ENCODE data around the gene SH2D3A. TPM values are rescaled to one million over a fixed set of nuclear protein-coding genes. Genes with fewer than 3 reads are reported as not detected.

The SH2D3A gene
- total and polyA plus RNA-seq, 12 donors, result 0.11 to 1.7 (median 0.41) TPM; not detected in 2

GRCh38 chr19:6716610-6716970, 50.6 kb downstream of the SH2D3A start:
- no peak for DNase-seq
- 67 to 80% (median 73%) methylated on average over 6 of the region's 6 CpGs for WGBS, 4 donors

DNA sequence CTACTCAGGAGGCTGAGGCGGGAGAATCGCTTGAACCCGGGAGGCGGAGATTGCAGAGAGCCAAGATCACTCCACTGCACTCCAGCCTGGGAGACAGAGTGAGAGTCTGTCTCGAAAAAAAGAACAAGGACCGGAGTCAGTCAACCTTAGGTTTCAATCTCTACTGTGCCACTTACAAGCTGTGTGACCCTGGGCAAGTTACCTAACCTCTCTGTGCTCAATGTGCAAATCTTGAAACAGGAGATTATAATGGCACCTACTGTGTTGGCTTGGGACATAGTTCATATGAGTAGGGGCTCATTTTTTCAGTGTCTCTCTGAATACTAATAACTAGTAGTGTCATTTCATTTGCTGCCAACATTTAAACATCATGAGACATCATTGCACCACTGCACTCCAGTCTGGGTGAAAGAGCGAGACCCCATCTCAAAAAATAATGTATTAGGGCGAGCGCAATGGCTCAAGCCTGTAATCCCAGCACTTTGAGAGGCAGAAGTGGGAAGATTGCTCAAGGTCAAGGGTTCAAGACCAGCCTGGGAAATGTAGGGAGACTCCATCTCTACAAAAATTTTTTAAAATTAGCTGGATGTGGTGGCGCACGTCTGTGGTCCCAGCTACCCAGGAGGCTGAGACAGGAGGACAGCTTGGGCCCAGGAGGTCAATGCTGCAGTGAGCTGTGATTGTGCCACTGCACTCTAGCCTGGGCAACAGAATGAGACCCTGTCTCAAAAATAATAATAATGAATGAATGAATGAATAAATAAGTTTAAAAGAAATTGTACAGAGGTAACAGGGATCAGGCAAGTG, 52.3 kb downstream of the SH2D3A start:
- intact Hi-C loops (cut with DNase I), result no loop called here
- Histone ChIP-seq H3K27ac (no peak overlapping the region), H3K4me3 (no peak overlapping the region), H3K9me3 (replicated peaks in 1 of 3) (no peaks in the 10 kb centered on the region), H3K36me3 (replicated peaks in 1 of 2) (peaks cover 0 to 44% of the 10 kb centered on the region in 2 donors), H3K27me3 (no peaks in the 10 kb centered on the region), H3K4me1 (replicated peaks in 1 of 2) (peaks cover 0 to 4% of the 10 kb centered on the region in 2 donors)
- no peak for DNase-seq
- WGBS, 4 donors, result 77 to 91% (median 88%) methylated on average over 11 of the region's 11 CpGs
- TF ChIP-seq POLR2A (IDR thresholded peaks at IDR 0.05), result no peak
- no peak for TF ChIP-seq CTCF (IDR thresholded peaks at IDR 0.05)

More at GRCh38 chr19:6716610-6716970, 50.6 kb downstream of the SH2D3A start:
- H3K4me3 ChIP-seq, result no peak overlapping the region
- no peaks in the 10 kb centered on the region for H3K27me3 ChIP-seq
- TF ChIP-seq POLR2A (IDR thresholded peaks at IDR 0.05), result no peak
- TF ChIP-seq CTCF (IDR thresholded peaks at IDR 0.05), result no peak
- H3K27ac ChIP-seq, result no peak overlapping the region
- H3K36me3 ChIP-seq (replicated peaks in 1 of 2), result peaks cover 0 to 33% of the 10 kb centered on the region in 2 donors
- intact Hi-C loops (cut with DNase I), result no loop called here
- H3K9me3 ChIP-seq (replicated peaks in 1 of 3), result no peaks in the 10 kb centered on the region
- H3K4me1 ChIP-seq (replicated peaks in 1 of 2), result peaks cover 11 to 13% of the 10 kb centered on the region in 2 donors

GRCh38 chr19:6713773-6714692, 53.2 kb downstream of the SH2D3A start:
- Histone ChIP-seq H3K9me3 (replicated peaks in 1 of 3) (no peaks in the 10 kb centered on the region), H3K4me1 (replicated peaks in 1 of 2) (no peaks in the 10 kb centered on the region), H3K27me3 (no peaks in the 10 kb centered on the region), H3K36me3 (replicated peaks in 1 of 2) (peaks cover 0 to 44% of the 10 kb centered on the region in 2 donors), H3K4me3 (no peak overlapping the region), H3K27ac (no peak overlapping the region)
- TF ChIP-seq POLR2A (IDR thresholded peaks at IDR 0.05) (no peak), CTCF (IDR thresholded peaks at IDR 0.05) (no peak)
- intact Hi-C loops (cut with DNase I), result no loop called here
- 68 to 77% (median 73%) methylated on average over 18 to 24 of the region's 24 CpGs for WGBS, 4 donors
- no peak for DNase-seq

Measured in adrenal gland (tissue), 12 donors.